Skeletal muscle tissue (tissue), 4 donors: ENCODE data around the gene CA6. TPM values are rescaled to one million over a fixed set of nuclear protein-coding genes. Genes with fewer than 3 reads are reported as not detected.

Experiments
- H3K27ac ChIP-seq: one replicate; pipeline ENCODE4 v1.7.0; 2013; ENCODE audit warnings: mild to moderate bottlenecking, low read depth, low read length, inconsistent platforms
- H3K27me3 ChIP-seq, 3 donors: one replicate each; pipeline ENCODE4 v1.7.0; 2013; ENCODE audit warnings: low read length in 3 of 3; ENCODE audit not compliant: control insufficient read depth in 3 of 3, insufficient read depth in 3 of 3
- H3K36me3 ChIP-seq, 3 donors: one replicate each; pipeline ENCODE4 v1.7.0; 2013; ENCODE audit warnings: low read length in 3 of 3; ENCODE audit not compliant: control insufficient read depth in 3 of 3, insufficient read depth in 3 of 3
- H3K4me1 ChIP-seq, 3 donors: one replicate each; pipeline ENCODE4 v1.7.0; 2013; ENCODE audit warnings: low read length in 3 of 3, mild to moderate bottlenecking in 3 of 3; ENCODE audit not compliant: control insufficient read depth in 3 of 3, insufficient read depth in 3 of 3
- H3K4me3 ChIP-seq, 3 donors: one replicate each; pipeline ENCODE4 v1.7.0; 2013; ENCODE audit warnings: low read length in 3 of 3
- H3K9ac ChIP-seq, 3 donors: one replicate each; pipeline ENCODE4 v1.7.0; 2013; ENCODE audit warnings: low read length in 3 of 3, mild to moderate bottlenecking in 3 of 3, moderate library complexity in 2 of 3, low read depth in 1 of 3
- H3K9me3 ChIP-seq, 3 donors: one replicate each; pipeline ENCODE4 v1.7.0; 2013; ENCODE audit warnings: low read length in 3 of 3; ENCODE audit not compliant: control insufficient read depth in 3 of 3
- total RNA-seq: library from RNA; depleted of rRNA; stranded (reverse); fragments of >200 nt; gene quantifications from one replicate; pipeline ENCODE4 v1.2.3, GENCODE V29; 2014
- donor health status: Osteomylitis.

CA6 gene
- total RNA-seq, 1 donor from 2014 or later = not detected

GRCh38 chr1:8943498-8944405, 1.9 kb upstream of the CA6 start:
- H3K4me1 ChIP-seq = peaks cover 0 to 6% (median 0%) of the 10 kb centered on the region in 3 donors
- no peaks in the 10 kb centered on the region for H3K36me3 ChIP-seq
- no peak overlapping the region for H3K4me3 ChIP-seq
- H3K9me3 ChIP-seq = no peaks in the 10 kb centered on the region
- no peaks in the 10 kb centered on the region for H3K27me3 ChIP-seq
- no peak overlapping the region for H3K9ac ChIP-seq
- no peak overlapping the region for H3K27ac ChIP-seq

GRCh38 chr1:8947127-8947691, 1.5 kb downstream of the CA6 start:
- no peak overlapping the region for H3K27ac ChIP-seq
- peaks cover 0 to 6% (median 0%) of the 10 kb centered on the region in 3 donors for H3K4me1 ChIP-seq
- H3K4me3 ChIP-seq = no peak overlapping the region
- no peaks in the 10 kb centered on the region for H3K9me3 ChIP-seq
- no peaks in the 10 kb centered on the region for H3K36me3 ChIP-seq
- peaks cover 0 to 3% (median 0%) of the 10 kb centered on the region in 3 donors for H3K27me3 ChIP-seq
- no peak overlapping the region for H3K9ac ChIP-seq

- Histone ChIP-seq H3K27ac (no peak overlapping the region), H3K9ac (no peak overlapping the region), H3K9me3 (no peaks in the 10 kb centered on the region), H3K4me3 (no peak overlapping the region), H3K27me3 (peaks cover 0 to 3% (median 0%) of the 10 kb centered on the region in 3 donors), H3K36me3 (no peaks in the 10 kb centered on the region), H3K4me1 (peaks cover 0 to 3% (median 0%) of the 10 kb centered on the region in 3 donors)
These were observed 4.6 kb downstream of the CA6 start for GRCh38 chr1:8950309-8950708.

- no peaks in the 10 kb centered on the region for H3K9me3 ChIP-seq
- peaks cover 0 to 3% (median 0%) of the 10 kb centered on the region in 3 donors for H3K27me3 ChIP-seq
- peaks cover 0 to 3% (median 0%) of the 10 kb centered on the region in 3 donors for H3K4me1 ChIP-seq
- H3K36me3 ChIP-seq = no peaks in the 10 kb centered on the region
- H3K9ac ChIP-seq = no peak overlapping the region
- H3K4me3 ChIP-seq = no peak overlapping the region
- H3K27ac ChIP-seq = no peak overlapping the region
These were observed 5.6 kb downstream of the CA6 start for GRCh38 chr1:8951231-8951630.

GRCh38 chr1:8955406-8955805, 9.7 kb downstream of the CA6 start:
- H3K4me1 ChIP-seq = no peaks in the 10 kb centered on the region
- no peak overlapping the region for H3K9ac ChIP-seq
- H3K4me3 ChIP-seq = no peak overlapping the region
- H3K9me3 ChIP-seq = no peaks in the 10 kb centered on the region
- H3K36me3 ChIP-seq = no peaks in the 10 kb centered on the region
- H3K27me3 ChIP-seq = peaks cover 0 to 7% (median 0%) of the 10 kb centered on the region in 3 donors
- no peak overlapping the region for H3K27ac ChIP-seq

GRCh38 chr1:8956461-8957349, 11.0 kb downstream of the CA6 start:
- Histone ChIP-seq H3K4me1 (no peaks in the 10 kb centered on the region), H3K4me3 (no peak overlapping the region)

GRCh38 chr1:8962812-8963530, 17.3 kb downstream of the CA6 start:
- H3K27me3 ChIP-seq = no peaks in the 10 kb centered on the region
- no peak overlapping the region for H3K4me3 ChIP-seq
- peaks cover 0 to 2% (median 0%) of the 10 kb centered on the region in 3 donors for H3K9me3 ChIP-seq
- H3K36me3 ChIP-seq = no peaks in the 10 kb centered on the region
- no peak overlapping the region for H3K27ac ChIP-seq
- H3K4me1 ChIP-seq = peaks cover 0 to 4% (median 3%) of the 10 kb centered on the region in 3 donors
- no peak overlapping the region for H3K9ac ChIP-seq

More at GRCh38 chr1:8956461-8957349, 11.0 kb downstream of the CA6 start:
- Histone ChIP-seq H3K36me3 (no peaks in the 10 kb centered on the region), H3K27ac (no peak overlapping the region), H3K27me3 (peaks cover 0 to 4% (median 0%) of the 10 kb centered on the region in 3 donors), H3K9ac (no peak overlapping the region), H3K9me3 (peaks cover 0 to 2% (median 0%) of the 10 kb centered on the region in 3 donors)

GRCh38 chr1:8963963-8964362, 18.3 kb downstream of the CA6 start:
- Histone ChIP-seq H3K27ac (no peak overlapping the region), H3K27me3 (no peaks in the 10 kb centered on the region), H3K4me3 (no peak overlapping the region), H3K9me3 (peaks cover 0 to 2% (median 0%) of the 10 kb centered on the region in 3 donors), H3K9ac (no peak overlapping the region), H3K4me1 (peaks cover 0 to 4% (median 3%) of the 10 kb centered on the region in 3 donors), H3K36me3 (no peaks in the 10 kb centered on the region)

- Histone ChIP-seq H3K27me3 (no peaks in the 10 kb centered on the region), H3K4me1 (peaks cover 0 to 4% (median 3%) of the 10 kb centered on the region in 3 donors), H3K27ac (no peak overlapping the region), H3K36me3 (no peaks in the 10 kb centered on the region), H3K4me3 (no peak overlapping the region), H3K9me3 (peaks cover 0 to 2% (median 0%) of the 10 kb centered on the region in 3 donors), H3K9ac (no peak overlapping the region)
These were observed 19.6 kb downstream of the CA6 start for GRCh38 chr1:8965121-8965820.
